ENCODE data around the gene LMO2.
A peak's percentile ranks its signal among the peaks of the same experiment; 100 is the strongest.
"Not testable (repeated sequence)": the region's sequence is repeated elsewhere in the genome, so short reads cannot be mapped to it uniquely, and the experiment has no call there.

The LMO2 gene

GRCh38 chr11:33838234-33838633, 53.6 kb downstream of the LMO2 start:
- not testable (repeated sequence) for DNase-seq
- in situ Hi-C loops (cut with MboI; ENCODE audit: low pct_unique_long_range_greater_than_20kb, low sequenced_read_pairs), result loop anchor here (25.0 kb wide), 1 partner anchor 649 kb away; no protein-coding TSS in a partner anchor

- DNase-seq, result not testable (repeated sequence)
- in situ Hi-C loops (cut with MboI; ENCODE audit: low pct_unique_long_range_greater_than_20kb, low sequenced_read_pairs), result loop anchor here (25.0 kb wide), 1 partner anchor 650 kb away; no protein-coding TSS in a partner anchor
Measured at GRCh38 chr11:33837334-33837733, 54.5 kb downstream of the LMO2 start.

GRCh38 chr11:33835143-33835878, 56.6 kb downstream of the LMO2 start:
- peak; percentile 57 for DNase-seq
- in situ Hi-C loops (cut with MboI; ENCODE audit: low pct_unique_long_range_greater_than_20kb, low sequenced_read_pairs), result loop anchor here (25.0 kb wide), 1 partner anchor 652 kb away; no protein-coding TSS in a partner anchor

- in situ Hi-C loops (cut with MboI; ENCODE audit: low pct_unique_long_range_greater_than_20kb, low sequenced_read_pairs), result loop anchor here (25.0 kb wide), 1 partner anchor 655 kb away; no protein-coding TSS in a partner anchor
- DNase-seq, result no peak
Measured at GRCh38 chr11:33832676-33833075, 59.2 kb downstream of the LMO2 start.

GRCh38 chr11:33830903-33831648, 60.8 kb downstream of the LMO2 start:
- in situ Hi-C loops (cut with MboI; ENCODE audit: low pct_unique_long_range_greater_than_20kb, low sequenced_read_pairs), result loop anchor here (25.0 kb wide), 1 partner anchor 656 kb away; no protein-coding TSS in a partner anchor
- no peak for DNase-seq

GRCh38 chr11:33829430-33830141, 62.3 kb downstream of the LMO2 start:
- peak; percentile 81 for DNase-seq
- in situ Hi-C loops (cut with MboI; ENCODE audit: low pct_unique_long_range_greater_than_20kb, low sequenced_read_pairs), result loop anchor here (25.0 kb wide), 1 partner anchor 658 kb away; no protein-coding TSS in a partner anchor

GRCh38 chr11:33828604-33829429, 63.1 kb downstream of the LMO2 start:
- no peak for DNase-seq
- in situ Hi-C loops (cut with MboI; ENCODE audit: low pct_unique_long_range_greater_than_20kb, low sequenced_read_pairs), result loop anchor here (25.0 kb wide), 1 partner anchor 658 kb away; no protein-coding TSS in a partner anchor

GRCh38 chr11:33827206-33827605, 64.7 kb downstream of the LMO2 start:
- in situ Hi-C loops (cut with MboI; ENCODE audit: low pct_unique_long_range_greater_than_20kb, low sequenced_read_pairs), result loop anchor here (25.0 kb wide), 1 partner anchor 660 kb away; no protein-coding TSS in a partner anchor

GRCh38 chr11:33825854-33826560, 65.9 kb downstream of the LMO2 start:
- in situ Hi-C loops (cut with MboI; ENCODE audit: low pct_unique_long_range_greater_than_20kb, low sequenced_read_pairs), result loop anchor here (25.0 kb wide), 1 partner anchor 661 kb away; no protein-coding TSS in a partner anchor
- DNase-seq, result no peak

More at GRCh38 chr11:33827206-33827605, 64.7 kb downstream of the LMO2 start:
- no peak for DNase-seq

- in situ Hi-C loops (cut with MboI; ENCODE audit: low pct_unique_long_range_greater_than_20kb, low sequenced_read_pairs), result loop anchor here (25.0 kb wide), 1 partner anchor 339 kb away; no protein-coding TSS in a partner anchor
- peak; percentile 26 for DNase-seq
Measured at GRCh38 chr11:33822981-33823380, 68.9 kb downstream of the LMO2 start.

GRCh38 chr11:33819278-33820035, 72.4 kb downstream of the LMO2 start:
- in situ Hi-C loops (cut with MboI; ENCODE audit: low pct_unique_long_range_greater_than_20kb, low sequenced_read_pairs), result loop anchor here (25.0 kb wide), 1 partner anchor 343 kb away; no protein-coding TSS in a partner anchor
- no peak for DNase-seq
